ENCODE results near the gene HERC3.

DNA sequence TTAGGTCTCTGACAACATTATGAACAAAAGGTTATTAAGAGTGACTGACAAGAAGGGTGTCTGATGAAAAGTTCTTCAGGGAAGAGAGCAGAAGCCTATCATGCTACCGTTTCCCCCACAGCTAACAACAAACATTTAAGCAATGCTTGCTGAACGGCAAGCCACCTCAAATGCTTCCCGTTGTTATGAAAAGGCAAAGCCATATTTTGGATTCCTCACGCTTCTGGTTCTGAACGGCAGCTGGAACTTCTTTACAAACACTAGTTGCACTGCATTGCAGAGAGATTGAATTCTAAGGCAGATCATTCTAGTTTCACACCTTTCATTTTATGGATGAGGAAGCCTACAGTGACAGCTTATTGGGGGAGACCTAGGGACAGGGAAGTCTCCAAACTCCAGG lies 153.9 kb downstream of the HERC3 start:
- TF ChIP-seq POLR2AphosphoS5 (IDR thresholded peaks at IDR 0.05; ENCODE audit: low read depth, low read length) (no peak), POLR2A (IDR thresholded peaks at IDR 0.05; ENCODE audit: low read depth, low read length) (no peak), TAF1 (IDR thresholded peaks at IDR 0.05; ENCODE audit: low read depth, low read length) (no peak), POU2F2 (IDR thresholded peaks at IDR 0.05; ENCODE audit: low read depth, low read length) (no peak), SPI1 (IDR thresholded peaks at IDR 0.05; ENCODE audit: low read depth, low read length) (no peak), PAX5 (IDR thresholded peaks at IDR 0.05; ENCODE audit: insufficient read depth, low read length, severe bottlenecking) (no peak)

Data from GM12891 (cell line).